ENCODE results near the gene NDUFB7.

The NDUFB7 gene

GRCh38 chr19:14611051-14611450, 39.2 kb upstream of the NDUFB7 start:
- Histone ChIP-seq H3K27me3 (ENCODE audit: control insufficient read depth, low read length) (no peaks in the 10 kb centered on the region), H3K27ac (ENCODE audit: low read depth, low read length) (peak overlapping the region; percentile 8; the same call in 1 of the 2 replicates), H3K4me3 (ENCODE audit: low read length) (no peak overlapping the region), H3K9me3 (ENCODE audit: control insufficient read depth, insufficient read depth, low read length) (no peaks in the 10 kb centered on the region), H3F3A (ENCODE audit: control insufficient read depth, insufficient read depth) (peaks cover 24% of the 10 kb centered on the region), H3K9me2 (replicated peaks; ENCODE audit: control insufficient read depth, low read length) (no peaks in the 10 kb centered on the region), H3K4me1 (ENCODE audit: control insufficient read depth, low read length) (peaks cover 64% of the 10 kb centered on the region), H4K20me1 (ENCODE audit: control insufficient read depth, insufficient read depth, low read depth, low read length) (no peaks in the 10 kb centered on the region), H3K36me3 (ENCODE audit: control insufficient read depth, low read length) (peaks cover 14% of the 10 kb centered on the region), H3K79me2 (ENCODE audit: control insufficient read depth, low read length) (no peaks in the 10 kb centered on the region), H3K4me2 (ENCODE audit: low read length) (peak overlapping the region; percentile 37)
- no peak for TF ChIP-seq EZH2phosphoT487 (IDR thresholded peaks at IDR 0.05; ENCODE audit: borderline replicate concordance, low read length)
- TF ChIP-seq CTCF (IDR thresholded peaks at IDR 0.05; ENCODE audit: low read depth, low read length, poor library complexity, severe bottlenecking): no peak

GRCh38 chr19:14606627-14607026, 34.8 kb upstream of the NDUFB7 start:
- no peak overlapping the region for H3K27ac ChIP-seq (ENCODE audit: low read depth, low read length)
- no peaks in the 10 kb centered on the region for H4K20me1 ChIP-seq (ENCODE audit: control insufficient read depth, insufficient read depth, low read depth, low read length)
- H3K4me1 ChIP-seq (ENCODE audit: control insufficient read depth, low read length): peaks cover 65% of the 10 kb centered on the region
- no peaks in the 10 kb centered on the region for H3K9me2 ChIP-seq (replicated peaks; ENCODE audit: control insufficient read depth, low read length)
- TF ChIP-seq CTCF (IDR thresholded peaks at IDR 0.05; ENCODE audit: low read depth, low read length, poor library complexity, severe bottlenecking) (no peak), EZH2phosphoT487 (IDR thresholded peaks at IDR 0.05; ENCODE audit: borderline replicate concordance, low read length) (no peak)
- H3K27me3 ChIP-seq (ENCODE audit: control insufficient read depth, low read length): no peaks in the 10 kb centered on the region
- peaks cover 11% of the 10 kb centered on the region for H3K9me3 ChIP-seq (ENCODE audit: control insufficient read depth, insufficient read depth, low read length)
- peaks cover 32% of the 10 kb centered on the region for H3K36me3 ChIP-seq (ENCODE audit: control insufficient read depth, low read length)
- H3K4me3 ChIP-seq (ENCODE audit: low read length): no peak overlapping the region
- H3K4me2 ChIP-seq (ENCODE audit: low read length): no peak overlapping the region
- peaks cover 11% of the 10 kb centered on the region for H3F3A ChIP-seq (ENCODE audit: control insufficient read depth, insufficient read depth)
- no peaks in the 10 kb centered on the region for H3K79me2 ChIP-seq (ENCODE audit: control insufficient read depth, low read length)

GRCh38 chr19:14603990-14604387, 32.1 kb upstream of the NDUFB7 start:
- TF ChIP-seq EZH2phosphoT487 (IDR thresholded peaks at IDR 0.05; ENCODE audit: borderline replicate concordance, low read length): no peak
- no peak for TF ChIP-seq CTCF (IDR thresholded peaks at IDR 0.05; ENCODE audit: low read depth, low read length, poor library complexity, severe bottlenecking)
- Histone ChIP-seq H3K27me3 (ENCODE audit: control insufficient read depth, low read length) (no peaks in the 10 kb centered on the region), H4K20me1 (ENCODE audit: control insufficient read depth, insufficient read depth, low read depth, low read length) (no peaks in the 10 kb centered on the region), H3K27ac (ENCODE audit: low read depth, low read length) (peak overlapping the region; percentile 83), H3F3A (ENCODE audit: control insufficient read depth, insufficient read depth) (peaks cover 11% of the 10 kb centered on the region), H3K79me2 (ENCODE audit: control insufficient read depth, low read length) (no peaks in the 10 kb centered on the region), H3K4me2 (ENCODE audit: low read length) (peak overlapping the region; percentile 67), H3K9me3 (ENCODE audit: control insufficient read depth, insufficient read depth, low read length) (peaks cover 11% of the 10 kb centered on the region), H3K9me2 (replicated peaks; ENCODE audit: control insufficient read depth, low read length) (no peaks in the 10 kb centered on the region), H3K4me1 (ENCODE audit: control insufficient read depth, low read length) (peaks cover 47% of the 10 kb centered on the region), H3K4me3 (ENCODE audit: low read length) (peak overlapping the region; percentile 59), H3K36me3 (ENCODE audit: control insufficient read depth, low read length) (peaks cover 37% of the 10 kb centered on the region)

Measured in DOHH2 (cell line).